SKM-1 treated with dmso at 0.1 percent for 144 hours (cell line): ENCODE results near the gene HECA.
A peak's percentile ranks its signal among the peaks of the same experiment; 100 is the strongest.
"Not testable (repeated sequence)": the region's sequence is repeated elsewhere in the genome, so short reads cannot be mapped to it uniquely, and the experiment has no call there.

Experiments
- DNase-seq: peaks from one replicate; lab custom pipeline; 2025; ENCODE audit not compliant: unreplicated experiment; lab: John Stamatoyannopoulos, UW

The HECA gene, protein sequence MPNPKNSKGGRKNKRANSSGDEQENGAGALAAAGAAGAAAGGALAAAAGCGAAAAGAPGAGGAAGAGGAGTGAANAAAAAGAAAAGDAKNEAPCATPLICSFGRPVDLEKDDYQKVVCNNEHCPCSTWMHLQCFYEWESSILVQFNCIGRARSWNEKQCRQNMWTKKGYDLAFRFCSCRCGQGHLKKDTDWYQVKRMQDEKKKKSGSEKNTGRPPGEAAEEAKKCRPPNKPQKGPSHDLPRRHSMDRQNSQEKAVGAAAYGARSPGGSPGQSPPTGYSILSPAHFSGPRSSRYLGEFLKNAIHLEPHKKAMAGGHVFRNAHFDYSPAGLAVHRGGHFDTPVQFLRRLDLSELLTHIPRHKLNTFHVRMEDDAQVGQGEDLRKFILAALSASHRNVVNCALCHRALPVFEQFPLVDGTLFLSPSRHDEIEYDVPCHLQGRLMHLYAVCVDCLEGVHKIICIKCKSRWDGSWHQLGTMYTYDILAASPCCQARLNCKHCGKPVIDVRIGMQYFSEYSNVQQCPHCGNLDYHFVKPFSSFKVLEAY

GRCh38 chr6:139134817-139135577 lies at the start of gene HECA:
Gene HECA, plus strand, starts transcription at chr6:139135080. Its CDS starts 317 bp downstream, at chr6:139135397.
- DNase-seq, result peak; percentile 85

DNA sequence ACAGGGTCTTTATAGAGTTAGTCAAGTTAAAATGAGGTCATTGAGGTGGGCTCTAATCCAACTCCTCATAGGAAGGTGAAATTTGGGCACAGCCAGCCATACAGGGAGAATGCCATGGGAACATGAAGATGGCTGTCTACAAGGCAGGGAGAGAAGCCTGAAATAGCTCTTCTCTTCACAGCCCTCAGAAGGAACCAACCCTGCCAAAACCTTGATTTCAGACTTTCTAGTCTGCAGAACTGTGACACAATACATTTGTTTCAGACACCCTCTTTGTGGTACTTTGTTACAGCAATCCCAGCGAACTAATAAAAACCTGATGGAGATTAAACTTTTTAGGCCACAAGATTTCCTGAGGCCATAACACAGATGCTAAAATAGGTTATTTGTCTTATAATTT lies 43.1 kb upstream of the HECA start:
- no peak for DNase-seq

DNA sequence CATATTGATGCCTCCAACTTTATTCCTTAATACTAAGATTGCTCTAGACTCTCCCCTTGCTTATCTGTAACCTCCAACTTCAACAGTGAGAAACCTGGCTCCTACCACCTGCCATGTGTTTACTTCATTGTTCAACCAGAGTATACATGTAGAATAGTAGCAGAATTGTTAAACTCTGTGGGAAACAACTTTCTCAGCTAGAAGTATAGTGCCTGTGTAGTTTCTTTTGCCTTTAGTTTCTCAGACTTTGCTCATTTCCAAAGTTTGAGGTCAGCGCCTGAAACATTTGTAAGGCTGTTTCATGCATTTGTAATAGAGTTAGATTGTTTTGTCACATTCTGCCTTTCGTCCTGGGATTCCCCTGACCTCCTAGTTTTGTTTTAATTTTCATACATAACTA lies 34.9 kb upstream of the HECA start:
- no peak for DNase-seq

GRCh38 chr6:139107051-139107450 lies 27.8 kb upstream of the HECA start:
- DNase-seq, result no peak

DNA sequence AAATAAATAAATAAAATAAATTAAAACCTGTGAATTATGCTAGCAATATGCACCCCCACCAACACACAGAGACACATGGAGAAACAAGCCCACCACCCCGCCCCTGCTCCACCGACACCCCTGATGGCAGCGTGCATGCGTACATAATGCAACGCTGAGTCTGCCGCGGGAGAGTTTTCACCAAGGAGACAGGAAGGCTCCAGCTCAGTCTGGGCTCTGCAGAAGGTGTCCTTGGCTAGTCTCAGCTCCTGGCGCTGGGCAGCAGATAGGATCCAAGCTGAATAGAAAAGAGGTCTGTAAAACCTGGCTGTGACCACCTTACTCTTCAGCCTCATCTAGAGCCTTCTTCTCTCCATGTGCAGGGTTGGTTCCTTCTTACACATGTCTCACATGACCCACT lies 26.5 kb upstream of the HECA start:
- DNase-seq, result no peak

GRCh38 chr6:139109558-139109957 lies 25.3 kb upstream of the HECA start:
- DNase-seq, result no peak

DNA sequence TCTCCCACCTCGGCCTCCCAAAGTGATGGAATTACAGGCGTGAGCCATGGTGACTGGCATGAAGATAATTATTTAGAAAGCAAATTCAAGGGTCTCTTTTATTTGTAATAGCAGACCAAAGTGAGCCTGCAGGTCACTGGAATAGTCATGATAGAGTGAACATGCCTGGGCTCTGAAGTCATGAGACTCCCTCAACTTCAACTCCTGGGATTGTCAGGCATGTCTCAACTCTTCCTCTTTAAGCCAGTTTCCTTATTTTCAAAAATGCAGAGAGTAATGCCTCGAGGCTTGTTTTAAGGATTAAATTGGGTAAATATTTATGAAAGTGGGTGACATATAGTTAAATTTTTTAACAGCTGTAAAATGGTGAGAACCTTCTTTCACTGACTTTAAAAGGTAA lies 22.7 kb upstream of the HECA start:
- DNase-seq, result no peak

DNA sequence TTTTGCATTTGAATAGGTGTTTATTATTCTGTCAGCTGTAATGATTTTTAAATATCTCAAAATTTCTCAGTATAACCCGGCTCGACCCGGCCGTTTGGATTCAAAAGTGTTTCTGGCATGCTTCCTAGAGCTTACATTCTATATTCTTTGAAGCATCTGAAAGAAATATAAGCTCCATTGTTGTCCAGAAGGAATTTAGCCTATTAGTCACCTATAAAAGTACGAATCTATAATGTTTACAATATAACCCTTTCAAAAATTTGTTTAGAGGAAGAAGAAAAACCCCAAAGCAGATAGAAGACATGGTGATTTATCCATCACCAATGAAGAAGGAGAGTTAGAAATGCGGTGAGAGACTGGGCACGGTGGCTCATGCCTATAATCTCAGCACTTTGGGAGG lies 22.3 kb upstream of the HECA start:
- DNase-seq, result no peak

DNA sequence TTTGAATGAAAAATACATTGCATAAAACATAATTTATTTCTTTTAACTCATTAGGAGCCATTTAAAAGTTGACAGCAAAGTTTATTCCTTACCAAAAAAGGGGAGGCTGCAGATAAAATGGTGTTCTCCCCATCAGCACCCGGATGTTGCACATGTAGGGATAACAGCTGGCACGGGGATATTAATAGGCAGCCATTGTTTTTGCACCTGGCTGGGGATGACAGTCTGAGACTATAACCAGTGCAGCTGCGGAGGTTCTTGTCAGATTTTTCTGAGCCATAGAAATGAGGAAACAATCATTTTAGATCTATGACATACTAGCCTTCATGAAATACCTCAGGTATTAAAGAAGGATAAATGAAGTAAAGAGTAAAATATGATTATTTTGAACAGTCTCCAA lies 20.1 kb upstream of the HECA start:
- no peak for DNase-seq

DNA sequence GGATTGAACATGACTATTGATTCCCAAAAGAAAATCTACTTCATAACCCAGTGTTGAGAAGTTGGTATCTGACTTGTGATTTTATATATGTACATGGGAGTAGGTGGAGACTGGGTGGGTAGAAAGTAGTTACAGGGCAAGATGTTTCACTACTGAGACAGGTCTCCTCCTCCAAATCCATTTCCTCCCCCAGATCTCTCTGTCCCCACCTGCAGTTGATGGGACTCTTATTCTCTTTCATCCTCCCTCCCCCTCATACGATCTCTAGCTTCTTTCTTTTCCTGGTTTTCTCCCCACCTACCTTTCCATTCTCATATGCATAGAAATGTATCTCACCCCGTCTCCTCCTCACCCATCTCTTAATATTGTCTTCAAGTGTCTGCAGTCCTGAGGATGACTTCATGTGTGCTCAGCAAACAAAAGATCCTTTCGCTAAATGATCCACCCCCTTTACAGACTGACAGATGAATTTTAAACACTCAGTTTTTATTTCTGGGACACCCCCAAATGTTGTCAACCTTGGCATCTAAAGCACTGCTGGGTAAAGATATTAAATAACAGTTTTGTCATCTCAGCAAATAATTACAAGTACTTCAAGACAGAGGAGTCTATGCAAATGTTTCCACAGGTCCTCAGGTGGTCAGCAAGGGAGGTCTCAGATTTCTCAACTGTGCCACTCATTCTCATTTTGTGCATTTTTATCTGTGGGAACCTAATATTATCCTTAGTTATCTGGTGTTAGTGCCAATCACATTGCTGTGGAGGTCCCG lies 18.7 kb upstream of the HECA start:
- DNase-seq, result no peak

DNA sequence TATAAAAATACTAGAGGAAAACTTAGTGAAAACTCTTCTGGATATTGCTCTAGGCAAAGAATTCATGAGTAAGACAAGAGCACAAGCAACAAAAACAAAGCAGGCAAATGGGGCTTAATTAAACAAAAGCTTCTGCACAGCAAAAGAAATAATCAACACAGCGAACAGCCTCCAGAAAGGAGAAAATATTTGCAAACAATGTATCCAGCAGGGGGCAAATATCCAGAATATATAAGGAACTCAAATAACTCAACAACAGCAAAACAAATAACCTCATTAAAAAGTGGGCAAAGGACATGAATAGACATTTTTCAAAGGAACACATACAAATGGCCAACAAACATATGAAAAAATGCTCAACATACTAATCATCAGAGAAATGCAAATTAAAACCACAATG lies 17.1 kb upstream of the HECA start:
- no peak for DNase-seq

DNA sequence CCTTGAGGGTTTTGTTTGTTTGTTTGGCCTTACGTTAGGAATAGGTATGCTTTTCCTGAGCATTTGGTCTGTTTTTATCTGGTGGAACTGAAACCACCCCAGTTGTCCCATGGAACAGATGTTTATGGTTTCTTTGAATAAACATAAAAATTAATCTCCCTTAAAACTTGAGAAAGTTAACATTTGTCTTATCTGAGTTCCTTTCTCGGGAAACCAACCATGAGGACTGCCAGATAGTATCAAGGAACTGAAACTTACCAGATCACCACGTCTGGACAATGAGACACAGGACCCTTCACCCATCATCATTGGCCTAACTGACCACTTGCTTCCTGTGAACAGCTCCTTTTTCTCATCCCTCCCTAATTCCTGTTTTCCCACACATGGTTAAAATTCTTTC lies 15.3 kb upstream of the HECA start:
- DNase-seq, result no peak

DNA sequence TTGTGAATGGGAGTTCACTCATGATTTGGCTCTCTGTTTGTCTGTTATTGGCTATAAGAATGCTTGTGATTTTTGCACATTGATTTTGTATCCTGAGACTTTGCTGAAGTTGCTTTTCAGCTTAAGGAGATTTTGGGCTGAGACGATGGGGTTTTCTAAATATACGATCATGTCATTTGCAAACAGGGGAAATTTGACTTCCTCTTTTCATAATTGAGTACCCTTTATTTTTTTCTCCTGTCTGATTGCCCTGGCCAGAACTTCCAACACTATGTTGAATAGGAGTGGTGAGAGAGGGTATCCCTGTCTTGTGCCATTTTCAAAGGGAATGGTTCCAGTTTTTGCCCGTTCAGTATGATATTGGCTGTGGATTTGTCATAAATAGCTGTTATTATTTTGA lies 12.1 kb upstream of the HECA start:
- DNase-seq, result not testable (repeated sequence)

DNA sequence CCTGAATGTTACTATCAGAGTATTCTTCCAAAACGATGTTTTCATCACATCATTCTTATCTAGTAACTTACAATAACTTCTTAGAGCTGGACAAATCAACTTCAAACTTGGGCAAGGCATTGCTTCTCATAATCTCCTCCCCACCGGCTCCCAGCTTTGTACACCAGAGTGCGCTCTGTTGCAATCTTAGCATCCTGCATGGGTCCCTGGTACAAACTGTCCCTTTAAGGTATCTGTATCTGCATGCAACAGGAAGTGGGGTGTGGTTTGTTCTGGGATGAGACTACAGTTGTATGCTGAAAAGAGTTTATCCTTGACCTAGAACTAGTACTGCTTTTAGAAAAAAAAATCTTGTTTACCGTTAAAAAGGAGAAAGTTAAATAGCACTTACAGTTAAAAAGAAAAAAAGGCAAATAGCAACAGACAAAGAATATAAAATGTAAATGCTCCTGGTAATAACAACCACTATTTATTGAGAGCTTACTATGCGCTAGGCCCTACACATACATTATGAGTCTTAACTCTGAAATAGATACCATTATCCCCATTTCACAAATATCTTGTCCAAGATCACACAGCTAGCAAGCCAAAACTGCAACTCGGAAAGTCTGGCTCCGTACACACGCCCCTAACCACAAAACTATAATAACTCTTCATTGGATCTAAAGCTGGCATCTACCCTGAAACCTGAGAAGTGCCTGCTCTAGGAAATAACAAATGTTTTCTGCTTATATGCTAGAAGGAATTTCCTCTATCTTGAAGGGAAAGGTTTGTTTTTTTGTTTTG lies 9.8 kb upstream of the HECA start:
- DNase-seq, result peak; percentile 77

DNA sequence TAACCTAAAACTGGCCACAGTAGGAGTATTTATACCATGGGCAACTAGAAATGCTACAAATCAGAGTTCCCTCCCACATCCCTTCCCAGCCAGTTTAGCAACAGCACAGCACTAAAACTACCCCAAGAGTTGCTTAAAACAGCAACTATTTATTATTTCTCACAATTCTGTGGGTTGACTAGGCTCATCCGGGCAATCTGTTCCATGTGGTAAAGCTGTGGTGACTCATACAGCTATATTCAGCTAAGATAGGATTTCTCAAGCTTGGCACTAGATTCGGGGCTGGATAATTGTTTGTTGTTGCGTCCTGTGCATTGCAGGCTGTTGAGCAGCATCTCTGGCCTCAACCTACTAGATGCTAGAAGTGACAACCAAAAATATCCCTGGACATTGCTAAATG lies 8.6 kb upstream of the HECA start:
- DNase-seq, result peak; percentile 71

- DNase-seq, result no peak
These were observed 7.9 kb upstream of the HECA start for GRCh38 chr6:139126931-139127330.

DNA sequence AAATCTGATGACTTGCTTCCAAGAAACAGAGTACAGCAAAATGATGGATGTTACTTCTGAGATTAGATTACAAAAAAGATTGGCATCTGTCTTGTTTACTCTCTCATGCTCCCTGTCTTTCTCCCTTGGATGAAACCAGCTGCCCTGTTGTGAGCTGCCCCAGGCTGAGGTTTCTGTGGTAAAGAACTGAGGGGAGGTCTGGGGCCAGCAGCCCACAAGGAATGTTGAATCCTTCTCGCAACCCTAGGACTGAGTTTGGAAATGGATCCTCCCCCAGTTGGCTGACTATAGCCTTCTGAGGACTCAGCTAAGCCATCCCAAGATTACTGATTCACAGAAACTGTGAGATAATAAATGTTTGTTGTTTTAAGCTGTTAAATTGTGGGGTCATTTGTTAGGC lies 5.6 kb upstream of the HECA start:
- no peak for DNase-seq

DNA sequence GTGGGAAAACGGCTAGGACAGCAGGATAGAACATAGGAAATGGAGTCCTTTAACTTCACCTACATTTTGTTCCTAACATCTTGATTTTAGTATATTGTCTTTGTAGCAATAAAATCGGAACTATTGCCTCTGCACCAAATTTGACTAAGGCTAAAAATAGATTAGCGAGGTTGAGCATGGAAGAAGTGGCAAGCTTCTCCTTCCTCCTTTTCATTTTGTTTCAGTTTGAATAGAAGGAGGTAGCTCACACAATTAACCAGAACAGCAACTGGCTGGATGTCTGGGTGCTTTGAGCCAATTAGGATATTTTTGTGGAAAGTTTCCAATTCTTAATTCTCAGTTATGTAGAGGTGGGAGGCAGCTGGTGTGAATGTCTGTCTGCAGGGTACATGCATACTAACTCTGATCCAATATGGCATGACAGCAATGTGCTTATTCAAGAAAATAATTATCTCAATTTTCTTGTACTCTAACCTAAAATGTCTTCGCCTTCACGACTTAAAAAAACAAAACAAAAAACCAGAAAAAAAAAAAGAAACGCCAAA lies 3.1 kb upstream of the HECA start:
- peak; percentile 61 for DNase-seq

DNA sequence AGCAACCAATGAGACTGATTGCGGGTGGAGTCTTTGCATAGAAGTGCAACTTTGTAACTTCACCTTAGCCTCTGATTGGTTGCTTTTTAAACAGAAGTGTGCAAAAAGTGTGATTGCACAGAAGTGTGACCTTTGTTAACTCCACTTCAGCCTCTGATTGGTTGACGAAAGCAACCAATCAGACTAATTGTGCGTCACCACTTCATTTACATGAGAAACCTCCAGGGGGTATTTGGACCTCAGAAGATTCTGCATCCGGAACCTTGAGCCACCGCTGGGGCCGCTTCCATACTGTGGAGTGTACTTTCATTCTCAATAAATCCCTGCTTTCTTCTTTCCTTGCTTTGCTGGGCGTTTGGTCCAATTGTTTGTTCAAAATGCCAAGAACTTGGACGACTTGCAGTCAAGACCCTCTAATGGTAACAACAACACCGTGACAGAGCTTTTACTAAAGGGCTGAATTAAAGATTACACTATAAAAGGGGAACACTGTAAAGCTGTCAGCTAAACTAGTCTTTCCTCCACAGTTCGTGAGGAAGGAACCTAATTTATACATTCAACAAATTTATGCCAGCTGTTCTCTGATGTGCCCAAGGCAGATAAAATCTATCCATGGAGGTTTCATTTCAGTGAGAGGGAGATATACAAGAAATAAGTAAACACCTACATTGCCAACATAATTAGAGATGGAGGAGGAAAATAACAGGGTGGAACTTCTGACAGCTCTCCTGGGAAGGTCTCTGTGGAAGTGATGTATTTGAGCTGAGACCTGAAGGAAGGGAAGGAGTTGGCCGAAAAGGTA lies 1.4 kb upstream of the HECA start:
- DNase-seq, result no peak

GRCh38 chr6:139134064-139134395 lies 850 bp upstream of the HECA start:
- DNase-seq, result no peak
